ENCODE data around the gene TFPI. TPM values are rescaled to one million over a fixed set of nuclear protein-coding genes. Genes with fewer than 3 reads are reported as not detected.
A peak's percentile ranks its signal among the peaks of the same experiment; 100 is the strongest.
"Not testable (repeated sequence)": the region's sequence is repeated elsewhere in the genome, so short reads cannot be mapped to it uniquely, and the experiment has no call there.

Gene TFPI
- total RNA-seq, 1 experiment from 2014 or later: 29.1 TPM

- TF ChIP-seq ELF1 (IDR thresholded peaks at IDR 0.05; ENCODE audit: borderline replicate concordance, low read depth) (no peak), CEBPB (IDR thresholded peaks at IDR 0.05; ENCODE audit: low read depth) (no peak)
Observed at GRCh38 chr2:187573722-187574121, 19.5 kb upstream of the TFPI start (continued).

DNA sequence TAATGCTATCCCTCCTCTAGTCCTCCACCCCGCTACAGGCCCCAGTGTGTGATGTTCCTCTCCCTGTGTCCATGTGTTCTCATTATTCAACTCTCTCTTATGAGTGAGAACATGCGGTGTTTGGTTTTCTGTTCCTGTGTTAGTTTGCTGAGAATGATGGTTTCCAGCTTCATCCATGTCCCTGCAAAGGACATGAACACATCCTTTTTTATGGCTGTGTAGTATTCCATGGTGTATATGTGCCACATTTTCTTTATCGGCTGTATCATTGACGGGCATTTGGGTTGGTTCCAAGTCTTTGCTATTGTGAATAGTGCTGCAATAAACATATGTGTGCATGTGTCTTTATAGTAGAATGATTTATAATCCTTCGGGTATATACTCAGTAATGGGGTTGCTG lies 17.8 kb upstream of the TFPI start:
- H3K27me3 ChIP-seq (ENCODE audit: insufficient read depth, low read length); H3K9me2 ChIP-seq (ENCODE audit: insufficient read depth); H3K9ac ChIP-seq (ENCODE audit: low read length); H3K9me3 ChIP-seq (ENCODE audit: control insufficient read depth in 1 of 2, insufficient read depth in 1 of 2, low read depth in 1 of 2, low read length in 2 of 2); H3K27ac ChIP-seq (ENCODE audit: low read depth, low read length); H2AFZ ChIP-seq (ENCODE audit: low read depth, low read length, poor library complexity, severe bottlenecking); BruUV-seq (replicated peaks); POLR2A ChIA-PET; intact Hi-C loops (cut with micrococcal nuclease); CTCF ChIA-PET; H3K4me2 ChIP-seq (ENCODE audit: low read length); RAD21 ChIA-PET (ENCODE audit: low non-redundant PET in 1 of 2, low total read pairs in 2 of 2, uncharacterized antibody in 2 of 2, unreplicated experiment in 2 of 2); H3K4me3 ChIP-seq (replicated peaks in 1 of 2; ENCODE audit: low read depth in 1 of 2, low read length in 2 of 2); H3K4me1 ChIP-seq (ENCODE audit: control insufficient read depth in 1 of 2, insufficient read depth in 2 of 2, low read length in 2 of 2); H3K36me3 ChIP-seq (ENCODE audit: control insufficient read depth in 1 of 2, insufficient read depth in 2 of 2, low read length in 2 of 2); H4K20me1 ChIP-seq (ENCODE audit: insufficient read depth); H3K79me2 ChIP-seq (ENCODE audit: insufficient read depth, low read length); ATAC-seq; DNase-seq (ENCODE audit: low read depth, low spot score): not testable (repeated sequence)

DNA sequence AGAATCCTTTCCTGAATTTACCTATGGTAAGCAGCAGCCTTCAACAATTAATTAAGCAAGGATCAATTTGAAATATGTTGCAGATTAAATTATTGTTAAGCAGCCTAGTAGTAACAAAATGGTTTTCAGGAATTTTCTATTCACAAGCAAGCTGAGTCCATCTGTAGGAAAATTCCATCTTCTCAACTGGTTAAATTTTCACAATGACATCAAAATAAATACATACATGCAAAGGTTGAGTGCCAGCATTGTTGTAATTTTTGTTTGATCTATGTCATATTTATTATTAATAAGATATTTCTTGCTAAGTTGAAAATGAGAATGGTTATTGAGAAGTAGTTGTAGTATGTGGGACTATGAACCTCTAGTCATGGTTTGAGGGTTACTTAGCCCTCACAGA lies 15.3 kb upstream of the TFPI start:
- H3K79me2 ChIP-seq (ENCODE audit: insufficient read depth, low read length): no peaks in the 10 kb centered on the region
- H3K27ac ChIP-seq (ENCODE audit: low read depth, low read length): no peak overlapping the region
- no peaks in the 10 kb centered on the region for H3K27me3 ChIP-seq (ENCODE audit: insufficient read depth, low read length)
- H3K4me2 ChIP-seq (ENCODE audit: low read length): no peak overlapping the region
- intact Hi-C loops (cut with micrococcal nuclease): no loop called here
- ChIA-PET CTCF (interaction anchor here (1.6 to 4.1 kb wide), 2 partner anchors 12 to 70 kb away, joined by 9 to 24 read pairs; no protein-coding TSS in a partner anchor), RAD21 (ENCODE audit: low non-redundant PET in 1 of 2, low total read pairs in 2 of 2, uncharacterized antibody in 2 of 2, unreplicated experiment in 2 of 2) (no interaction called here), POLR2A (no interaction called here)
- H3K9ac ChIP-seq (ENCODE audit: low read length): no peak overlapping the region
- TF ChIP-seq, protein P1, sequence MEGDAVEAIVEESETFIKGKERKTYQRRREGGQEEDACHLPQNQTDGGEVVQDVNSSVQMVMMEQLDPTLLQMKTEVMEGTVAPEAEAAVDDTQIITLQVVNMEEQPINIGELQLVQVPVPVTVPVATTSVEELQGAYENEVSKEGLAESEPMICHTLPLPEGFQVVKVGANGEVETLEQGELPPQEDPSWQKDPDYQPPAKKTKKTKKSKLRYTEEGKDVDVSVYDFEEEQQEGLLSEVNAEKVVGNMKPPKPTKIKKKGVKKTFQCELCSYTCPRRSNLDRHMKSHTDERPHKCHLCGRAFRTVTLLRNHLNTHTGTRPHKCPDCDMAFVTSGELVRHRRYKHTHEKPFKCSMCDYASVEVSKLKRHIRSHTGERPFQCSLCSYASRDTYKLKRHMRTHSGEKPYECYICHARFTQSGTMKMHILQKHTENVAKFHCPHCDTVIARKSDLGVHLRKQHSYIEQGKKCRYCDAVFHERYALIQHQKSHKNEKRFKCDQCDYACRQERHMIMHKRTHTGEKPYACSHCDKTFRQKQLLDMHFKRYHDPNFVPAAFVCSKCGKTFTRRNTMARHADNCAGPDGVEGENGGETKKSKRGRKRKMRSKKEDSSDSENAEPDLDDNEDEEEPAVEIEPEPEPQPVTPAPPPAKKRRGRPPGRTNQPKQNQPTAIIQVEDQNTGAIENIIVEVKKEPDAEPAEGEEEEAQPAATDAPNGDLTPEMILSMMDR (IDR thresholded peaks at IDR 0.05 in 2 of 3, conservative IDR thresholded peaks at IDR 0.05 in 1 of 3; ENCODE audit: borderline replicate concordance in 1 of 3, insufficient read depth in 1 of 3, low read depth in 2 of 3, low read length in 2 of 3): no peak
- TF ChIP-seq EGR1 (IDR thresholded peaks at IDR 0.05; ENCODE audit: low read depth): no peak
- no peaks in the 10 kb centered on the region for H3K36me3 ChIP-seq (ENCODE audit: control insufficient read depth in 1 of 2, insufficient read depth in 2 of 2, low read length in 2 of 2)
- peak overlapping the region; percentile 22 for H2AFZ ChIP-seq (ENCODE audit: low read depth, low read length, poor library complexity, severe bottlenecking)
- H3K4me1 ChIP-seq (ENCODE audit: control insufficient read depth in 1 of 2, insufficient read depth in 2 of 2, low read length in 2 of 2): no peaks in the 10 kb centered on the region
- H3K9me2 ChIP-seq (ENCODE audit: insufficient read depth): no peaks in the 10 kb centered on the region
- no peaks in the 10 kb centered on the region for H3K9me3 ChIP-seq (ENCODE audit: control insufficient read depth in 1 of 2, insufficient read depth in 1 of 2, low read depth in 1 of 2, low read length in 2 of 2)
- H3K4me3 ChIP-seq (replicated peaks in 1 of 2; ENCODE audit: low read depth in 1 of 2, low read length in 2 of 2): no peak overlapping the region
- ATAC-seq (no peak), DNase-seq (ENCODE audit: low read depth, low spot score) (no peak)
- no TSS peak for BruUV-seq (replicated peaks)
- H4K20me1 ChIP-seq (ENCODE audit: insufficient read depth): no peaks in the 10 kb centered on the region

Measured in HCT116 (cell line).